ENCODE measurements around the gene NMT1. TPM values are rescaled to one million over a fixed set of nuclear protein-coding genes. Genes with fewer than 3 reads are reported as not detected.
A peak's percentile ranks its signal among the peaks of the same experiment; 100 is the strongest.
"Not testable (repeated sequence)": the region's sequence is repeated elsewhere in the genome, so short reads cannot be mapped to it uniquely, and the experiment has no call there.

Gene NMT1
- polyA plus RNA-seq, 2 donors = 30.1 to 32.9 TPM

GRCh38 chr17:45050481-45051059 lies 10.5 kb upstream of the NMT1 start:
- peak overlapping the region; percentile 92 to 99 for H3K27ac ChIP-seq (ENCODE audit: low read depth in 2 of 2, low read length in 1 of 2)
- no peaks in the 10 kb centered on the region for H3K27me3 ChIP-seq (ENCODE audit: control insufficient read depth in 1 of 2, insufficient read depth in 2 of 2, low read length in 2 of 2)
- WGBS, 2 donors = 2 to 4% methylated on average over 14 of the region's 14 CpGs
- H3K4me3 ChIP-seq (ENCODE audit: low read depth in 1 of 2, low read length in 2 of 2) = peak overlapping the region; percentile 53 to 60
- no peaks in the 10 kb centered on the region for H3K9me3 ChIP-seq (ENCODE audit: control insufficient read depth in 2 of 2, insufficient read depth in 1 of 2, low read depth in 1 of 2, low read length in 1 of 2)
- H3K4me1 ChIP-seq (ENCODE audit: control insufficient read depth in 2 of 2, insufficient read depth in 2 of 2, low read length in 1 of 2) = peaks cover 0 to 3% of the 10 kb centered on the region in 2 donors
- no peaks in the 10 kb centered on the region for H3K36me3 ChIP-seq (ENCODE audit: control insufficient read depth in 2 of 2, insufficient read depth in 2 of 2, low read length in 1 of 2)

GRCh38 chr17:45051060-45051719 lies 9.9 kb upstream of the NMT1 start, which contains the start of gene DCAKD:
TSS of gene DCAKD (minus strand) at chr17:45051632. CDS start at chr17:45034885, 16,747 bp downstream.
- Histone ChIP-seq H3K36me3 (ENCODE audit: control insufficient read depth in 2 of 2, insufficient read depth in 2 of 2, low read length in 1 of 2) (no peaks in the 10 kb centered on the region), H3K9me3 (ENCODE audit: control insufficient read depth in 2 of 2, insufficient read depth in 1 of 2, low read depth in 1 of 2, low read length in 1 of 2) (no peaks in the 10 kb centered on the region), H3K4me3 (ENCODE audit: low read depth in 1 of 2, low read length in 2 of 2) (peak within 1 kb of the TSS; percentile 53 to 60), H3K27me3 (ENCODE audit: control insufficient read depth in 1 of 2, insufficient read depth in 2 of 2, low read length in 2 of 2) (no peaks in the 10 kb centered on the region), H3K27ac (ENCODE audit: low read depth in 2 of 2, low read length in 1 of 2) (peak within 1 kb of the TSS; percentile 94 to 99), H3K4me1 (ENCODE audit: control insufficient read depth in 2 of 2, insufficient read depth in 2 of 2, low read length in 1 of 2) (peaks cover 0 to 3% of the 10 kb centered on the region in 2 donors)
- 0 to 1% methylated on average over 55 to 56 of the region's 56 CpGs for WGBS, 2 donors

GRCh38 chr17:45051720-45052051 lies 9.4 kb upstream of the NMT1 start:
- H3K4me3 ChIP-seq (ENCODE audit: low read depth in 1 of 2, low read length in 2 of 2) = peak overlapping the region; percentile 49 to 60
- not testable (repeated sequence) for H3K9me3 ChIP-seq (ENCODE audit: control insufficient read depth in 2 of 2, insufficient read depth in 1 of 2, low read depth in 1 of 2, low read length in 1 of 2); H3K36me3 ChIP-seq (ENCODE audit: control insufficient read depth in 2 of 2, insufficient read depth in 2 of 2, low read length in 1 of 2); H3K27me3 ChIP-seq (ENCODE audit: control insufficient read depth in 1 of 2, insufficient read depth in 2 of 2, low read length in 2 of 2); H3K4me1 ChIP-seq (ENCODE audit: control insufficient read depth in 2 of 2, insufficient read depth in 2 of 2, low read length in 1 of 2)
- 0% methylated on average over 2 of the region's 54 CpGs for WGBS, 2 donors
- peak overlapping the region; percentile 94 to 99 for H3K27ac ChIP-seq (ENCODE audit: low read depth in 2 of 2, low read length in 1 of 2)

GRCh38 chr17:45052052-45052772 lies 8.9 kb upstream of the NMT1 start:
- Histone ChIP-seq H3K4me1 (ENCODE audit: control insufficient read depth in 2 of 2, insufficient read depth in 2 of 2, low read length in 1 of 2) (peaks cover 0 to 3% of the 10 kb centered on the region in 2 donors), H3K4me3 (ENCODE audit: low read depth in 1 of 2, low read length in 2 of 2) (peak overlapping the region; percentile 49 to 60), H3K27me3 (ENCODE audit: control insufficient read depth in 1 of 2, insufficient read depth in 2 of 2, low read length in 2 of 2) (no peaks in the 10 kb centered on the region), H3K36me3 (ENCODE audit: control insufficient read depth in 2 of 2, insufficient read depth in 2 of 2, low read length in 1 of 2) (no peaks in the 10 kb centered on the region), H3K9me3 (ENCODE audit: control insufficient read depth in 2 of 2, insufficient read depth in 1 of 2, low read depth in 1 of 2, low read length in 1 of 2) (no peaks in the 10 kb centered on the region), H3K27ac (ENCODE audit: low read depth in 2 of 2, low read length in 1 of 2) (peak overlapping the region; percentile 94 to 99)
- 8 to 17% methylated on average over 23 to 36 of the region's 36 CpGs for WGBS, 2 donors

GRCh38 chr17:45060382-45060796 lies 728 bp upstream of the NMT1 start:
- Histone ChIP-seq H3K9me3 (ENCODE audit: control insufficient read depth in 2 of 2, insufficient read depth in 1 of 2, low read depth in 1 of 2, low read length in 1 of 2) (no peaks in the 10 kb centered on the region), H3K27ac (ENCODE audit: low read depth in 2 of 2, low read length in 1 of 2) (peak overlapping the region; percentile 84 to 91), H3K27me3 (ENCODE audit: control insufficient read depth in 1 of 2, insufficient read depth in 2 of 2, low read length in 2 of 2) (no peaks in the 10 kb centered on the region), H3K36me3 (ENCODE audit: control insufficient read depth in 2 of 2, insufficient read depth in 2 of 2, low read length in 1 of 2) (no peaks in the 10 kb centered on the region), H3K4me3 (ENCODE audit: low read depth in 1 of 2, low read length in 2 of 2) (peak overlapping the region; percentile 90 to 91), H3K4me1 (ENCODE audit: control insufficient read depth in 2 of 2, insufficient read depth in 2 of 2, low read length in 1 of 2) (peaks cover 0 to 2% of the 10 kb centered on the region in 2 donors)
- 7 to 9% methylated on average over 15 of the region's 15 CpGs for WGBS, 2 donors

GRCh38 chr17:45061606-45062205 lies 589 bp downstream of the NMT1 start:
- peak overlapping the region; percentile 20 to 98 for H3K27ac ChIP-seq (ENCODE audit: low read depth in 2 of 2, low read length in 1 of 2)
- no peaks in the 10 kb centered on the region for H3K9me3 ChIP-seq (ENCODE audit: control insufficient read depth in 2 of 2, insufficient read depth in 1 of 2, low read depth in 1 of 2, low read length in 1 of 2)
- no peaks in the 10 kb centered on the region for H3K36me3 ChIP-seq (ENCODE audit: control insufficient read depth in 2 of 2, insufficient read depth in 2 of 2, low read length in 1 of 2)
- H3K27me3 ChIP-seq (ENCODE audit: control insufficient read depth in 1 of 2, insufficient read depth in 2 of 2, low read length in 2 of 2) = no peaks in the 10 kb centered on the region
- H3K4me3 ChIP-seq (ENCODE audit: low read depth in 1 of 2, low read length in 2 of 2) = peak overlapping the region; percentile 78 to 91
- WGBS, 2 donors = 10% methylated on average over 15 of the region's 15 CpGs
- H3K4me1 ChIP-seq (ENCODE audit: control insufficient read depth in 2 of 2, insufficient read depth in 2 of 2, low read length in 1 of 2) = peaks cover 0 to 2% of the 10 kb centered on the region in 2 donors

- no peaks in the 10 kb centered on the region for H3K27me3 ChIP-seq (ENCODE audit: control insufficient read depth in 1 of 2, insufficient read depth in 2 of 2, low read length in 2 of 2)
- H3K4me1 ChIP-seq (ENCODE audit: control insufficient read depth in 2 of 2, insufficient read depth in 2 of 2, low read length in 1 of 2) = peaks cover 0 to 2% of the 10 kb centered on the region in 2 donors
- no peak overlapping the region for H3K27ac ChIP-seq (ENCODE audit: low read depth in 2 of 2, low read length in 1 of 2)
- no peaks in the 10 kb centered on the region for H3K36me3 ChIP-seq (ENCODE audit: control insufficient read depth in 2 of 2, insufficient read depth in 2 of 2, low read length in 1 of 2)
- WGBS, 2 donors = 75 to 86% methylated on average over 1 of the region's 1 CpG
- H3K4me3 ChIP-seq (ENCODE audit: low read depth in 1 of 2, low read length in 2 of 2) = no peak overlapping the region
- H3K9me3 ChIP-seq (ENCODE audit: control insufficient read depth in 2 of 2, insufficient read depth in 1 of 2, low read depth in 1 of 2, low read length in 1 of 2) = no peaks in the 10 kb centered on the region
Measured at GRCh38 chr17:45063198-45063597, 2.1 kb downstream of the NMT1 start.

- Histone ChIP-seq H3K27ac (ENCODE audit: low read depth in 2 of 2, low read length in 1 of 2) (no peak overlapping the region), H3K9me3 (ENCODE audit: control insufficient read depth in 2 of 2, insufficient read depth in 1 of 2, low read depth in 1 of 2, low read length in 1 of 2) (no peaks in the 10 kb centered on the region), H3K27me3 (ENCODE audit: control insufficient read depth in 1 of 2, insufficient read depth in 2 of 2, low read length in 2 of 2) (no peaks in the 10 kb centered on the region), H3K36me3 (ENCODE audit: control insufficient read depth in 2 of 2, insufficient read depth in 2 of 2, low read length in 1 of 2) (no peaks in the 10 kb centered on the region), H3K4me1 (ENCODE audit: control insufficient read depth in 2 of 2, insufficient read depth in 2 of 2, low read length in 1 of 2) (no peaks in the 10 kb centered on the region), H3K4me3 (ENCODE audit: low read depth in 1 of 2, low read length in 2 of 2) (no peak overlapping the region)
- WGBS, 2 donors = 74 to 81% methylated on average over 2 of the region's 2 CpGs
Measured at GRCh38 chr17:45067637-45068036, 6.5 kb downstream of the NMT1 start.

GRCh38 chr17:45070001-45070400 lies 8.9 kb downstream of the NMT1 start:
- H3K9me3 ChIP-seq (ENCODE audit: control insufficient read depth in 2 of 2, insufficient read depth in 1 of 2, low read depth in 1 of 2, low read length in 1 of 2) = no peaks in the 10 kb centered on the region
- 85 to 94% methylated on average over 8 of the region's 8 CpGs for WGBS, 2 donors
- no peaks in the 10 kb centered on the region for H3K27me3 ChIP-seq (ENCODE audit: control insufficient read depth in 1 of 2, insufficient read depth in 2 of 2, low read length in 2 of 2)
- no peaks in the 10 kb centered on the region for H3K36me3 ChIP-seq (ENCODE audit: control insufficient read depth in 2 of 2, insufficient read depth in 2 of 2, low read length in 1 of 2)
- H3K4me1 ChIP-seq (ENCODE audit: control insufficient read depth in 2 of 2, insufficient read depth in 2 of 2, low read length in 1 of 2) = peaks cover 0 to 3% of the 10 kb centered on the region in 2 donors
- no peak overlapping the region for H3K27ac ChIP-seq (ENCODE audit: low read depth in 2 of 2, low read length in 1 of 2)
- H3K4me3 ChIP-seq (ENCODE audit: low read depth in 1 of 2, low read length in 2 of 2) = no peak overlapping the region

Measured in esophagus (tissue), 2 donors.